H9 (cell line): ENCODE results near the gene PRKCD. TPM values are rescaled to one million over a fixed set of nuclear protein-coding genes. Genes with fewer than 3 reads are reported as not detected.
A peak's percentile ranks its signal among the peaks of the same experiment; 100 is the strongest.

ENCODE experiments used
- DNase-seq: peaks from one replicate; pipeline ENCODE4 v3.0.0-alpha.2; 2017
- H2AFZ ChIP-seq: one replicate; pipeline ENCODE4 v1.6.1; 2013; ENCODE audit warnings: mild to moderate bottlenecking, low read length, control low read depth, moderate library complexity
- H2AK5ac ChIP-seq: 2 replicates; pipeline ENCODE4 v1.6.1; 2013; ENCODE audit warnings: low read length, control low read depth, mixed read lengths; ENCODE audit not compliant: insufficient read length
- H2BK120ac ChIP-seq: one replicate; pipeline ENCODE4 v1.6.1; 2013; ENCODE audit warnings: low read depth, mild to moderate bottlenecking, low read length, control low read depth, inconsistent platforms; ENCODE audit not compliant: poor library complexity, severe bottlenecking
- H2BK12ac ChIP-seq: 2 replicates; pipeline ENCODE4 v1.6.1; 2013; ENCODE audit warnings: low read length, control low read depth, mixed read lengths, low read depth; ENCODE audit not compliant: insufficient read length
- H2BK15ac ChIP-seq: 2 replicates; pipeline ENCODE4 v1.6.1; 2013; ENCODE audit warnings: low read depth, low read length, control low read depth
- H2BK20ac ChIP-seq: one replicate; pipeline ENCODE4 v1.6.1; 2013; ENCODE audit warnings: low read depth, mild to moderate bottlenecking, low read length, control low read depth, inconsistent platforms; ENCODE audit not compliant: poor library complexity, severe bottlenecking
- H2BK5ac ChIP-seq: 2 replicates; pipeline ENCODE4 v1.6.1; 2013; ENCODE audit warnings: low read length, control low read depth, mixed read lengths; ENCODE audit not compliant: insufficient read length
- H3K14ac ChIP-seq: 2 replicates; pipeline ENCODE4 v1.6.1; 2013; ENCODE audit warnings: low read length, control low read depth; ENCODE audit not compliant: insufficient read depth
- H3K18ac ChIP-seq: 2 replicates; pipeline ENCODE4 v1.6.1; 2013; ENCODE audit warnings: low read depth, mild to moderate bottlenecking, mixed read lengths, low read length, control low read depth; ENCODE audit not compliant: insufficient read length
- H3K23ac ChIP-seq: 2 replicates; pipeline ENCODE4 v1.6.1; 2013; ENCODE audit warnings: low read length, control low read depth, mixed read lengths, low read depth; ENCODE audit not compliant: insufficient read length
- H3K23me2 ChIP-seq: 2 replicates; pipeline ENCODE4 v1.6.1; 2013; ENCODE audit warnings: low read depth, mild to moderate bottlenecking, mixed read lengths, low read length, control low read depth; ENCODE audit not compliant: insufficient read length, poor library complexity, severe bottlenecking
- H3K27ac ChIP-seq: 2 replicates; pipeline ENCODE4 v1.5.1; 2013; ENCODE audit warnings: low read length, control low read depth, mixed read lengths, low read depth; ENCODE audit not compliant: insufficient read length
- H3K27me3 ChIP-seq: 2 replicates; pipeline ENCODE4 v1.6.1; 2013; ENCODE audit warnings: low read length, control low read depth, inconsistent platforms; ENCODE audit not compliant: insufficient read depth
- H3K4ac ChIP-seq: 2 replicates; pipeline ENCODE4 v1.6.1; 2013; ENCODE audit warnings: low read depth, mild to moderate bottlenecking, control low read depth, inconsistent platforms, low read length, moderate library complexity
- H3K4me1 ChIP-seq: 2 replicates; pipeline ENCODE4 v1.6.1; 2013; ENCODE audit warnings: low read length, control low read depth, inconsistent platforms; ENCODE audit not compliant: insufficient read depth
- H3K4me2 ChIP-seq: 2 replicates; pipeline ENCODE4 v1.6.1; 2013; ENCODE audit warnings: low read length, control low read depth, mixed read lengths; ENCODE audit not compliant: insufficient read length, insufficient read depth
- H3K56ac ChIP-seq: 2 replicates; pipeline ENCODE4 v1.6.1; 2013; ENCODE audit warnings: low read depth, mild to moderate bottlenecking, mixed read lengths, low read length, control low read depth; ENCODE audit not compliant: insufficient read length
- H3K79me1 ChIP-seq: 2 replicates; pipeline ENCODE4 v1.6.1; 2013; ENCODE audit warnings: low read depth, mild to moderate bottlenecking, moderate library complexity, low read length, control low read depth, inconsistent platforms; ENCODE audit not compliant: insufficient read depth, poor library complexity, severe bottlenecking
- H3K79me2 ChIP-seq: 2 replicates; pipeline ENCODE4 v1.6.1; 2013; ENCODE audit warnings: low read length, control low read depth, inconsistent platforms; ENCODE audit not compliant: insufficient read depth
- H3K9ac ChIP-seq: 2 replicates; pipeline ENCODE4 v1.6.1; 2013; ENCODE audit warnings: low read length, control low read depth, mixed read lengths; ENCODE audit not compliant: insufficient read length; ENCODE audit errors: extremely low read depth
- H3K9me3 ChIP-seq: one replicate; pipeline ENCODE4 v1.6.1; 2013; ENCODE audit warnings: low read depth, low read length, inconsistent platforms; ENCODE audit not compliant: control insufficient read depth
- H3T11ph ChIP-seq: one replicate; pipeline ENCODE4 v1.6.1; 2013; ENCODE audit warnings: mild to moderate bottlenecking, low read length, control low read depth, inconsistent platforms
- H4K20me1 ChIP-seq: one replicate; pipeline ENCODE4 v1.6.1; 2013; ENCODE audit not compliant: control insufficient read depth, insufficient read length, insufficient read depth
- H4K5ac ChIP-seq: 2 replicates; pipeline ENCODE4 v1.6.1; 2013; ENCODE audit warnings: low read depth, mild to moderate bottlenecking, mixed read lengths, low read length, control low read depth; ENCODE audit not compliant: insufficient read length
- H4K8ac ChIP-seq: replicated peaks from 2 replicates; pipeline ENCODE4 v1.6.1; 2013; ENCODE audit warnings: low read length, control low read depth, mixed read lengths, low read depth; ENCODE audit not compliant: insufficient read length
- H4K91ac ChIP-seq: 2 replicates; pipeline ENCODE4 v1.6.1; 2013; ENCODE audit warnings: low read depth, mild to moderate bottlenecking, moderate library complexity, mixed read lengths, low read length, control low read depth; ENCODE audit not compliant: insufficient read length
- H3K27ac Mint-ChIP-seq, 3 experiments: 2 replicates in 2 of 3; 3 replicates in 1 of 3; pipeline ENCODE4 v1.8.0; 2020 to 2021; ENCODE audit warnings: mixed read lengths in 3 of 3, mild to moderate bottlenecking in 1 of 3, moderate library complexity in 1 of 3
- H3K27me3 Mint-ChIP-seq: 2 replicates; pipeline ENCODE4 v1.8.0; 2021; ENCODE audit warnings: low read depth, mild to moderate bottlenecking, moderate library complexity, mixed read lengths
- H3K36me3 Mint-ChIP-seq, 3 experiments: 2 replicates in 2 of 3; 3 replicates in 1 of 3; pipeline ENCODE4 v1.8.0; 2020 to 2021; ENCODE audit warnings: low read depth in 3 of 3, mixed read lengths in 3 of 3; ENCODE audit not compliant: insufficient read depth in 1 of 3
- H3K4me1 Mint-ChIP-seq, 2 experiments: 2 replicates each; pipeline ENCODE4 v1.8.0; 2020; ENCODE audit warnings: mixed read lengths in 2 of 2
- H3K4me3 Mint-ChIP-seq, 2 experiments: 2 replicates in 1 of 2; 3 replicates in 1 of 2; pipeline ENCODE4 v1.8.0; 2020 to 2021; ENCODE audit warnings: mild to moderate bottlenecking in 2 of 2, mixed read lengths in 2 of 2, moderate library complexity in 1 of 2
- H3K9me3 Mint-ChIP-seq, 2 experiments: 2 replicates in 1 of 2; 3 replicates in 1 of 2; pipeline ENCODE4 v1.8.0; 2020; ENCODE audit warnings: mild to moderate bottlenecking in 2 of 2, mixed read lengths in 2 of 2, moderate library complexity in 1 of 2
- CTCF ChIP-seq: fragments of 200-600 bp; sonication (generic); conservative IDR thresholded peaks from 3 replicates; pipeline ENCODE4 v1.8.0; 2021; ENCODE audit warnings: antibody characterized with exemption, mild to moderate bottlenecking
- WGBS: extraction: QIAGEN DNeasy Blood & Tissue Kit; methylation state at CpG from one replicate; pipeline ENCODE4 v1.1.7; 2013; ENCODE audit warnings: missing lambda C conversion rate, low lambda C conversion rate, mixed read lengths; ENCODE audit not compliant: insufficient read length; ENCODE audit errors: extremely low coverage; 5-methylcytosine and 5-hydroxymethylcytosine counted together
- total RNA-seq: library from RNA; stranded (reverse); gene quantifications from 2 replicates; pipeline ENCODE4 v1.2.1, GENCODE V29; 2021

PRKCD gene
- total RNA-seq, 1 experiment from 2014 or later: 23.7 TPM

DNA sequence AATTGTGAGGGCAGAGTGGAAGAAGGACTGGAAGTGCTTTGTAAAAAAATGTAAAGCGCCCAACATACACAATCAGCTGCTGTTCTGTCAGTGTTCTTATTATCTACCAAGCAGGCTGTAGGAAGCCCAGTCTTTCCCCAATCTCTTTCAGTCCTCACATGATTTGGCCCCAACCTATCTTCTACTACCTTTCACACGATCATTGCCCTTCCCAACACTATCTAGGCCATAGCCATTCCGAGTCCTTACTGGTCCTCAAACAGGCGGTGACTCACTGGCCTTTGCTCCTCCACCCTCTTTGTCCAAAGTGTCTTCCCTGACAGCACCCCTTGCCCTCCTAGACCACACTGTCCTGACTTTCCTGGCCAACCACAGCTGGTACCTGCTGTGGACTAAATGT, 29.9 kb upstream of the PRKCD start:
- DNase-seq: no peak
- Histone ChIP-seq H3K18ac (no peak overlapping the region), H3T11ph (no peak overlapping the region), H3K79me1 (peaks cover 3% of the 10 kb centered on the region), H3K27ac (no peak overlapping the region), H4K91ac (no peak overlapping the region), H2AK5ac (no peak overlapping the region), H4K20me1 (no peaks in the 10 kb centered on the region), H2AFZ (no peak overlapping the region), H3K4ac (no peak overlapping the region), H3K79me2 (peaks cover 2% of the 10 kb centered on the region; the same call in 1 of the 2 replicates), H3K14ac (no peak overlapping the region), H3K56ac (no peak overlapping the region), H3K4me2 (peak overlapping the region; percentile 82), H2BK120ac (no peak overlapping the region), H2BK5ac (no peak overlapping the region), H2BK15ac (no peak overlapping the region), H3K27me3 (no peaks in the 10 kb centered on the region), H4K8ac (no peak overlapping the region), H3K4me1 (peaks cover 3% of the 10 kb centered on the region; the same call in 1 of the 2 replicates), H2BK12ac (no peak overlapping the region), H3K23me2 (peaks cover 6% of the 10 kb centered on the region), H3K9me3 (no peaks in the 10 kb centered on the region), H3K23ac (no peak overlapping the region), H4K5ac (no peak overlapping the region), H3K9ac (no peak overlapping the region), H2BK20ac (no peak overlapping the region)
- Mint-ChIP-seq H3K27ac (peak overlapping the region in 1 of 3 experiments; percentile 5; a peak in 3 of 7 replicates), H3K4me1 (peaks cover 12 to 15% of the 10 kb centered on the region in 2 experiments), H3K36me3 (peaks cover 0 to 2% (median 1%) of the 10 kb centered on the region in 3 experiments; a peak in 2 of 7 replicates), H3K9me3 (no peaks in the 10 kb centered on the region), H3K4me3 (peak overlapping the region; percentile 96 to 97), H3K27me3 (peaks cover 2% of the 10 kb centered on the region; the same call in 1 of the 2 replicates)
- TF ChIP-seq CTCF: no peak
- no CpG with 5 or more reads among the region's 4 CpGs for WGBS
